B cell (primary cell): Measurements from ENCODE around the gene GLIPR1.

Source experiments
- CTCF ChIP-seq: fragments of 200-600 bp; IDR thresholded peaks from one replicate; pipeline ENCODE4 v1.8.0; 2022; ENCODE audit warnings: antibody characterized with exemption, mild to moderate bottlenecking
- EZH2 ChIP-seq: IDR thresholded peaks from 2 replicates; pipeline ENCODE4 v1.6.1; 2012; ENCODE audit warnings: borderline replicate concordance, low read depth, mild to moderate bottlenecking, moderate library complexity, low read length; ENCODE audit not compliant: insufficient read depth, poor library complexity, severe bottlenecking

DNA sequence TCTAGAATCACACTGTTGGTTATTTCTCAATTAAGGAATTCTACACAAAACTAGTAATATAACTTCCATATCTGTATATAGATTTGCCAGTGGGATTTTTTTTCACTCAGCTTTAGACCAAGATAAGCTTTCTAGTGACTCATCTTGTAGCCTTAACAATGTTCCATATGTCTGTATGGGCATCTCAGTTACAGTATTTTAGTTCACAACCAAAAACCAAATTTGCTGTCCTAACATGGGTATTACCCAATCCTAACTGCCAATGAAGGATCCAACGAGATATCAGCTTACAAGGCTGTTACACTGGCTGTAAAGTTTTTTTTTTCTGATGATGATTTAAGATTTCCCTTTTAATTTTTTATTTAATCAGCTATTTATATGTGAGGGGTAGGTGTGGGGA lies 62.4 kb downstream of the GLIPR1 start:
- TF ChIP-seq CTCF (no peak), EZH2 (no peak)
